Panc1 (cell line): Measurements from ENCODE around the gene GRPEL2. TPM values are rescaled to one million over a fixed set of nuclear protein-coding genes. Genes with fewer than 3 reads are reported as not detected.

Experiments
- ATAC-seq: fragments of 200-7000 bp; cut with Tn5 transposase; 2 replicates; pipeline ENCODE4 v1.9.1; 2020; ENCODE audit warnings: mild to moderate bottlenecking, moderate library complexity
- BruUV-seq: library from RNA; stranded (reverse); fragments of 400-500 nt; replicated peaks from 2 replicates; lab custom pipeline; 2021; lab: Mats Ljungman, UMichigan
- CTCF ChIA-PET: fragments of 300-600 bp; sonication (Branson Sonifier 250); formaldehyde crosslinking; loops from one replicate; lab custom pipeline; 2022; ENCODE audit warnings: antibody characterized with exemption; lab: Charles Lee
- POLR2A ChIA-PET: fragments of 300-600 bp; sonication (Branson Sonifier 250); formaldehyde crosslinking; loops from one replicate; lab custom pipeline; 2022; ENCODE audit warnings: antibody characterized with exemption; lab: Charles Lee
- DNase-seq: peaks from one replicate; pipeline ENCODE4 v3.0.0-alpha.2; 2010; ENCODE audit warnings: low read depth, low spot score
- H3K27ac ChIP-seq: 2 replicates; pipeline ENCODE4 v1.5.1; 2011; ENCODE audit warnings: mild to moderate bottlenecking, low read length, inconsistent platforms
- H3K27me3 ChIP-seq: fragments of 200-500 bp; sonication (Bioruptor generic); 2 replicates; pipeline ENCODE4 v1.6.0; 2014; ENCODE audit warnings: low read length, inconsistent platforms; ENCODE audit not compliant: control insufficient read depth, insufficient read depth
- H3K36me3 ChIP-seq: fragments of 200-500 bp; sonication (Bioruptor generic); 2 replicates; pipeline ENCODE4 v1.5.1; 2014; ENCODE audit warnings: inconsistent platforms, mild to moderate bottlenecking, low read length, moderate library complexity; ENCODE audit not compliant: control insufficient read depth, insufficient read depth
- H3K4me1 ChIP-seq: 2 replicates; pipeline ENCODE4 v1.5.1; 2011; ENCODE audit warnings: inconsistent platforms, mild to moderate bottlenecking, low read length, moderate library complexity; ENCODE audit not compliant: control insufficient read depth, insufficient read depth
- H3K4me3 ChIP-seq, 2 experiments: 2 replicates each; pipeline ENCODE4 v1.5.1; 2011 to 2012; ENCODE audit warnings: low read depth in 2 of 2, low read length in 2 of 2, mild to moderate bottlenecking in 2 of 2, inconsistent platforms in 1 of 2, moderate library complexity in 1 of 2
- H3K9me3 ChIP-seq: fragments of 200-500 bp; sonication (Bioruptor generic); 2 replicates; pipeline ENCODE4 v1.5.1; 2014; ENCODE audit warnings: low read depth, mild to moderate bottlenecking, inconsistent platforms, low read length, moderate library complexity; ENCODE audit not compliant: control insufficient read depth, insufficient read depth
- POLR2AphosphoS5 ChIP-seq: IDR thresholded peaks from 2 replicates; pipeline ENCODE4 v1.6.1; 2012; ENCODE audit warnings: mild to moderate bottlenecking, low read depth, low read length, moderate library complexity
- SIN3A ChIP-seq: IDR thresholded peaks from 2 replicates; pipeline ENCODE4 v1.6.1; 2012; ENCODE audit warnings: low read depth, mild to moderate bottlenecking, low read length, moderate library complexity, borderline replicate concordance; ENCODE audit not compliant: insufficient read depth
- TCF7L2 ChIP-seq: IDR thresholded peaks from 2 replicates; pipeline ENCODE4 v1.6.1; 2011; ENCODE audit warnings: mild to moderate bottlenecking, low read depth, low read length, inconsistent platforms
- in situ Hi-C: cut with HindIII; loops from 2 replicates; pipeline ENCODE4 v1.10.0; 2016; ENCODE audit warnings: low sequenced_read_pairs, low pct_unique_long_range_greater_than_20kb
- intact Hi-C: fragments of 100-400 bp; cut with micrococcal nuclease; formaldehyde crosslinking; loops from one replicate; pipeline ENCODE4 v1.10.0; 2022; ENCODE audit not compliant: unreplicated experiment
- total RNA-seq: library from RNA; stranded (reverse); gene quantifications from one replicate; pipeline ENCODE4 v1.2.1, GENCODE V29; 2021; ENCODE audit not compliant: unreplicated experiment
- TF ChIP-seq, protein P1 (sequence below), 2 experiments: IDR thresholded peaks; 2 replicates each; pipeline ENCODE4 v1.6.1; 2011 to 2012; ENCODE audit warnings: low read depth in 2 of 2, control low read depth in 1 of 2, low read length in 1 of 2, mild to moderate bottlenecking in 1 of 2, moderate library complexity in 1 of 2; ENCODE audit not compliant: insufficient read depth in 1 of 2
- TF ChIP-seq, protein P2 (sequence below): fragments of 450-650 bp; IDR thresholded peaks from 2 replicates; pipeline ENCODE4 v1.5.1; 2017; ENCODE audit warnings: mild to moderate bottlenecking

Gene GRPEL2
- total RNA-seq, 1 experiment from 2014 or later: 30.1 TPM

DNA sequence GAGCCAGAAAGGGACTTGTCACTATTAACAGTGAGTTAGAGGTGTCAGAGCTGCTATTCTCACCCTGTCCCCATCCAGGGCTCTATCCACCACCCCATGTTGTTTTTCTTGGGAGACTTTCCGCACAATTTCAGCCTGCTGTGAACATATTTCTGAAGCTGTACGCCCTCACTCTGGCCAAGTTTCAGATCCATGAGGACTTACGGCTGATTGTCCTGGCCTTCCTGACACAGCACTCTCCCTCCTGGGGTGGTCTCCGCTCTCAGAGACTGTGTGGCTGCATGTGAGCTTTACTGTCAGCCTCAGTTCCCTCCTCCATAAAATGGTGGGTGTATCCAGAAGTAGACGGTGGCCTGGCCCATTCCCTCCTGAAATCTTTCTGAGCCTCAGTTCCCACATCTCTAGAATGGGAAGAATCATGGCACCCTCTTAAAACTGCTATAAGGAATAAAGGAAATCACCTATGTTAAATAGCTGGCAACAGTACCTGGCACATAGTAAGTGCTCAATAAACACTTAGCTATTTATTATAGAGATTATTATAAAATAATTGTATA is 34.6 kb downstream of the GRPEL2 start:
- in situ Hi-C loops: no loop called here
- Histone ChIP-seq H3K27ac (no peak overlapping the region), H3K4me1 (0 out of 2 replicates have a peak, but pooled peaks cover 3% of the 10 kb centered on the region), H3K36me3 (no peaks in the 10 kb centered on the region), H3K27me3 (no peaks in the 10 kb centered on the region), H3K9me3 (no peaks in the 10 kb centered on the region), H3K4me3 (no peak overlapping the region)
- ATAC-seq: no peak
- TF ChIP-seq, protein P1, sequence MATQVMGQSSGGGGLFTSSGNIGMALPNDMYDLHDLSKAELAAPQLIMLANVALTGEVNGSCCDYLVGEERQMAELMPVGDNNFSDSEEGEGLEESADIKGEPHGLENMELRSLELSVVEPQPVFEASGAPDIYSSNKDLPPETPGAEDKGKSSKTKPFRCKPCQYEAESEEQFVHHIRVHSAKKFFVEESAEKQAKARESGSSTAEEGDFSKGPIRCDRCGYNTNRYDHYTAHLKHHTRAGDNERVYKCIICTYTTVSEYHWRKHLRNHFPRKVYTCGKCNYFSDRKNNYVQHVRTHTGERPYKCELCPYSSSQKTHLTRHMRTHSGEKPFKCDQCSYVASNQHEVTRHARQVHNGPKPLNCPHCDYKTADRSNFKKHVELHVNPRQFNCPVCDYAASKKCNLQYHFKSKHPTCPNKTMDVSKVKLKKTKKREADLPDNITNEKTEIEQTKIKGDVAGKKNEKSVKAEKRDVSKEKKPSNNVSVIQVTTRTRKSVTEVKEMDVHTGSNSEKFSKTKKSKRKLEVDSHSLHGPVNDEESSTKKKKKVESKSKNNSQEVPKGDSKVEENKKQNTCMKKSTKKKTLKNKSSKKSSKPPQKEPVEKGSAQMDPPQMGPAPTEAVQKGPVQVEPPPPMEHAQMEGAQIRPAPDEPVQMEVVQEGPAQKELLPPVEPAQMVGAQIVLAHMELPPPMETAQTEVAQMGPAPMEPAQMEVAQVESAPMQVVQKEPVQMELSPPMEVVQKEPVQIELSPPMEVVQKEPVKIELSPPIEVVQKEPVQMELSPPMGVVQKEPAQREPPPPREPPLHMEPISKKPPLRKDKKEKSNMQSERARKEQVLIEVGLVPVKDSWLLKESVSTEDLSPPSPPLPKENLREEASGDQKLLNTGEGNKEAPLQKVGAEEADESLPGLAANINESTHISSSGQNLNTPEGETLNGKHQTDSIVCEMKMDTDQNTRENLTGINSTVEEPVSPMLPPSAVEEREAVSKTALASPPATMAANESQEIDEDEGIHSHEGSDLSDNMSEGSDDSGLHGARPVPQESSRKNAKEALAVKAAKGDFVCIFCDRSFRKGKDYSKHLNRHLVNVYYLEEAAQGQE (IDR thresholded peaks at IDR 0.05; ENCODE audit: insufficient read depth in 1 of 2, low read depth in 2 of 2, low read length in 1 of 2): no peak
- TF ChIP-seq, protein P2, sequence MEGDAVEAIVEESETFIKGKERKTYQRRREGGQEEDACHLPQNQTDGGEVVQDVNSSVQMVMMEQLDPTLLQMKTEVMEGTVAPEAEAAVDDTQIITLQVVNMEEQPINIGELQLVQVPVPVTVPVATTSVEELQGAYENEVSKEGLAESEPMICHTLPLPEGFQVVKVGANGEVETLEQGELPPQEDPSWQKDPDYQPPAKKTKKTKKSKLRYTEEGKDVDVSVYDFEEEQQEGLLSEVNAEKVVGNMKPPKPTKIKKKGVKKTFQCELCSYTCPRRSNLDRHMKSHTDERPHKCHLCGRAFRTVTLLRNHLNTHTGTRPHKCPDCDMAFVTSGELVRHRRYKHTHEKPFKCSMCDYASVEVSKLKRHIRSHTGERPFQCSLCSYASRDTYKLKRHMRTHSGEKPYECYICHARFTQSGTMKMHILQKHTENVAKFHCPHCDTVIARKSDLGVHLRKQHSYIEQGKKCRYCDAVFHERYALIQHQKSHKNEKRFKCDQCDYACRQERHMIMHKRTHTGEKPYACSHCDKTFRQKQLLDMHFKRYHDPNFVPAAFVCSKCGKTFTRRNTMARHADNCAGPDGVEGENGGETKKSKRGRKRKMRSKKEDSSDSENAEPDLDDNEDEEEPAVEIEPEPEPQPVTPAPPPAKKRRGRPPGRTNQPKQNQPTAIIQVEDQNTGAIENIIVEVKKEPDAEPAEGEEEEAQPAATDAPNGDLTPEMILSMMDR: no peak
- no peak for TF ChIP-seq SIN3A
- TF ChIP-seq POLR2AphosphoS5: no peak
- no peak for TF ChIP-seq TCF7L2
- no peak for DNase-seq
- ChIA-PET POLR2A (no interaction called here), CTCF (interaction anchor here (0.6 to 1.1 kb wide), 3 partner anchors 12 to 54 kb away, joined by 3 to 5 read pairs (median 3); no protein-coding TSS in a partner anchor)
- no TSS peak for BruUV-seq
- intact Hi-C loops: no loop called here

DNA sequence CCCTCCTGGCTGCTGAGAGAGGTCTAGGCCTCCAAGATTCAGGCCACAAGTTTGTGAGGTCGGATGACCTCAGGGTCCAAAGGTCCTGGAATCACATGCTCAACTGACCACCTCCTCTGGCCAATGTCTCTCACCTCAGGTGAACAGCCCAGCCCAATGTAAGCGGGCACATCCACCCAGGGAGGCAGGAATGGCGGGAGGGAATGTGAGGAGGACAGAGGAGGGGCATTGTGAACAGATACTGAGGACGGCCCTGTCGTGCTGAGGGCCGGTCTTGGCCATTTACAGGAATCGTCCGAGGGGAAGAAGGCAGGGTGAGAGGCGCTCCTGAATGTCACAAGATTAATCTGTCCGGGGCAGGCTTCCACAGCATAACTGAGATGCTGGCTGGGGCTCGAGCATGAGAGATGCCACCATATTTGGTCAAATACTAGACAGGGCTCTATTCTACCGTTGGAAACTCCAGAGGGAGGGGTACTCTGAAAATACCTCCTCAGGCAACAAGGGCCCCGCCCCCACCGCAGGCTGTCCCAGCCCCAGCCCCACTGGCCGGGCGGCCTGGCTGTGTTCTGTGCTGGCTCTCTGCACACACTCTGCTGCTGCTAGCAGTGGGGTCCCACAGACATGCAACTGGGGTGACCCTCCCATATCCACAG is 35.3 kb downstream of the GRPEL2 start:
- Histone ChIP-seq H3K4me3 (no peak overlapping the region), H3K27me3 (no peaks in the 10 kb centered on the region), H3K27ac (no peak overlapping the region), H3K4me1 (0 out of 2 replicates have a peak, but pooled peaks cover 3% of the 10 kb centered on the region), H3K9me3 (no peaks in the 10 kb centered on the region), H3K36me3 (no peaks in the 10 kb centered on the region)
- ChIA-PET POLR2A (no interaction called here), CTCF (interaction anchor here (0.6 to 1.1 kb wide), 6 partner anchors 13 to 184 kb away, joined by 3 to 13 read pairs (median 4); no protein-coding TSS in a partner anchor)
- intact Hi-C loops (no loop called here), in situ Hi-C loops (no loop called here)
- no TSS peak for BruUV-seq
- TF ChIP-seq, protein P1 (IDR thresholded peaks at IDR 0.05; ENCODE audit: insufficient read depth in 1 of 2, low read depth in 2 of 2, low read length in 1 of 2): no peak
- TF ChIP-seq TCF7L2 (no peak), POLR2AphosphoS5 (no peak), SIN3A (no peak)
- TF ChIP-seq, protein P2: no peak
- ATAC-seq (no peak), DNase-seq (no peak)
